ENCODE measurements around the gene SDK1.
"Not testable (repeated sequence)": the region's sequence is repeated elsewhere in the genome, so short reads cannot be mapped to it uniquely, and the experiment has no call there.

Gene SDK1

GRCh38 chr7:3578399-3578798 is 277.3 kb downstream of the SDK1 start:
- no peak for DNase-seq

GRCh38 chr7:3579638-3580219 is 278.7 kb downstream of the SDK1 start:
- DNase-seq, result no peak

- DNase-seq, result not testable (repeated sequence)
These were observed 281.1 kb downstream of the SDK1 start for GRCh38 chr7:3582145-3582544.

GRCh38 chr7:3585826-3586225 is 284.8 kb downstream of the SDK1 start:
- DNase-seq, result no peak

GRCh38 chr7:3588341-3588740 is 287.3 kb downstream of the SDK1 start:
- DNase-seq, result no peak

- DNase-seq, result no peak
These were observed 288.7 kb downstream of the SDK1 start for GRCh38 chr7:3589752-3590151.

- DNase-seq, result no peak
These were observed 290.2 kb downstream of the SDK1 start for GRCh38 chr7:3591219-3591618.

GRCh38 chr7:3591944-3592343 is 290.9 kb downstream of the SDK1 start:
- no peak for DNase-seq

- DNase-seq, result no peak
These were observed 291.5 kb downstream of the SDK1 start for GRCh38 chr7:3592401-3593134.

GRCh38 chr7:3594901-3595300 is 293.8 kb downstream of the SDK1 start:
- DNase-seq, result no peak

- DNase-seq, result no peak
These were observed 297.8 kb downstream of the SDK1 start for GRCh38 chr7:3598854-3599253.

- DNase-seq, result no peak
These were observed 304.2 kb downstream of the SDK1 start for GRCh38 chr7:3605222-3605621.

- no peak for DNase-seq
These were observed 305.4 kb downstream of the SDK1 start for GRCh38 chr7:3606436-3606835.

GRCh38 chr7:3607847-3608246 is 306.8 kb downstream of the SDK1 start:
- DNase-seq, result no peak

GRCh38 chr7:3616306-3616705 is 315.3 kb downstream of the SDK1 start:
- DNase-seq, result no peak

GRCh38 chr7:3630081-3630480 is 329.0 kb downstream of the SDK1 start:
- no peak for DNase-seq

- DNase-seq, result no peak
These were observed 333.3 kb downstream of the SDK1 start for GRCh38 chr7:3634396-3634795.

- DNase-seq, result no peak
These were observed 335.2 kb downstream of the SDK1 start for GRCh38 chr7:3636131-3636860.

GRCh38 chr7:3639253-3639652 is 338.2 kb downstream of the SDK1 start:
- no peak for DNase-seq

- DNase-seq, result no peak
These were observed 340.5 kb downstream of the SDK1 start for GRCh38 chr7:3641582-3641981.

- DNase-seq, result no peak
These were observed 342.0 kb downstream of the SDK1 start for GRCh38 chr7:3643091-3643490.

- no peak for DNase-seq
These were observed 347.2 kb downstream of the SDK1 start for GRCh38 chr7:3648276-3648675.

- no peak for DNase-seq
These were observed 348.2 kb downstream of the SDK1 start for GRCh38 chr7:3649250-3649649.
